Stomach smooth muscle (tissue), 2 donors: Measurements from ENCODE around the gene CACNG4.

Experiments
- H3K27ac ChIP-seq: one replicate; pipeline ENCODE4 v1.7.0; 2013; ENCODE audit warnings: mild to moderate bottlenecking, low read length, inconsistent platforms
- H3K27me3 ChIP-seq, 2 donors: one replicate each; pipeline ENCODE4 v1.7.0; 2013; ENCODE audit warnings: low read length in 2 of 2; ENCODE audit not compliant: insufficient read depth in 2 of 2, control insufficient read depth in 1 of 2
- H3K36me3 ChIP-seq, 2 donors: one replicate each; pipeline ENCODE4 v1.7.0; 2013; ENCODE audit warnings: low read length in 2 of 2; ENCODE audit not compliant: control insufficient read depth in 2 of 2, insufficient read depth in 2 of 2
- H3K4me1 ChIP-seq: one replicate; pipeline ENCODE4 v1.7.0; 2013; ENCODE audit warnings: low read length; ENCODE audit not compliant: control insufficient read depth, insufficient read depth
- H3K4me3 ChIP-seq, 2 donors: one replicate each; pipeline ENCODE4 v1.7.0; 2013; ENCODE audit warnings: low read length in 2 of 2
- H3K9ac ChIP-seq, 2 donors: one replicate each; pipeline ENCODE4 v1.7.0; 2013; ENCODE audit warnings: low read length in 2 of 2, mild to moderate bottlenecking in 1 of 2
- H3K9me3 ChIP-seq, 2 donors: one replicate each; pipeline ENCODE4 v1.7.0; 2013; ENCODE audit warnings: low read length in 2 of 2; ENCODE audit not compliant: control insufficient read depth in 2 of 2
- donor health status: healthy.
- donor health status: Pancreatic carcinoma.

The CACNG4 gene

DNA sequence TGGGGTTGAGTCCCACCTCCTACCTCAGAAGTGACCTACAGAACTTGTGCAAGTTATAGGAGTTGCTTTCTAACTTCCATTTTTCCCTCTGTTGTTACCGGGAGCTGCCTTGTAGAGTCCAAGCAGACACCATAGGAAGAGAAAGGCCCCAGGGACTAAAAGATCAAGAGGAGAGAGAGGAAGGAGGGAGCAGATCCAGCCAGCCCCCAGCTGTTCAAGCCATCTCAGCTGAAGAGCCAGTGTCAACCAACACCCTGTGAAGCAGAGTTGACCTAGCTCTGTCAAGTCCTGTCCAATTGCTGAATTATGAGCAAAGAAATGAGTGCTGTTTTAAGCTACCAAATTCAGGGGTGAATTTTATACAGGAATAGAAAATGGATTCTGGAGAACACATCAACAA is 34.9 kb upstream of the CACNG4 start:
- H3K9ac ChIP-seq, result no peak overlapping the region
- no peak overlapping the region for H3K4me3 ChIP-seq
- no peaks in the 10 kb centered on the region for H3K4me1 ChIP-seq
- H3K9me3 ChIP-seq, result no peaks in the 10 kb centered on the region
- H3K36me3 ChIP-seq, result no peaks in the 10 kb centered on the region
- H3K27ac ChIP-seq, result no peak overlapping the region
- peaks cover 0 to 4% of the 10 kb centered on the region in 2 donors for H3K27me3 ChIP-seq

DNA sequence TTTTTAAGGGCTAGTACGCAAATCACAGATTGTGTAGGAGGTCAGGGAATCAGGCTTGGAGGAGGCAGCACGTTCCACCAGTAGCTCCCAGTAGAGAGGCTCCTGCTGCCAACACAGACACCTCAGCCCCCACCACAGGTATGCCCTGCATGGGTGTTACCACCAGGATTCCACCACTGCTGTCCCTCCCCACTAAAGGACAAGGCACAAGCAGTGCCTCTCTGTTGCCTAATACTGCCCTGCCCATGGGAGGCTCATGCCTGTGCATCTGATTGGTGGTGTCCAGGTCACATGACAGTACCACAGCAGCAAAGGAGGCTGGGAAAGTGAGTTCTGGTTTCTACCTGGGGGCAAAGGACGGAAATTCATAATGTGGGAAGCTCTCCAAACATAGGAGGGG is 33.6 kb upstream of the CACNG4 start:
- Histone ChIP-seq H3K27ac (no peak overlapping the region), H3K4me3 (no peak overlapping the region), H3K4me1 (no peaks in the 10 kb centered on the region), H3K9ac (no peak overlapping the region), H3K36me3 (no peaks in the 10 kb centered on the region), H3K9me3 (no peaks in the 10 kb centered on the region), H3K27me3 (peaks cover 0 to 4% of the 10 kb centered on the region in 2 donors)

DNA sequence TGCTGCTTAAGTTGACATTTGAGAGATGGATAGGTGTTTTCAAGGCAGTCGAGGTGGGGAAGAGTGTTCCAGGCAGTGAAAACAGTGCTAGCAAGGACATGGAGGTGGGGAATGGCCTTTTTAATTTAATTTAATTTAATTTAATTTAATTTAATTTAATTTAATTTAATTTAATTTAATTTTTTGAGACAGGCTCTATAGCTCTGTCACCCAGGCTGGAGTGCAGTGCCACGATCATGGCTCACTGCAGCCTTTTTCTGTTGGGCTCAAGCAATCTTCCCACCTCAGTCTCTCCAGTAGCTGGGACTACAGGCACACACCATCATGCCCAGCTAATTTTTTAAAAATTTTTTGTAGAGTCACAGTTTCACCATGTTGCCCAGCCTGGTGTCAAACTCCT is 32.2 kb upstream of the CACNG4 start:
- H3K4me3 ChIP-seq, result no peak overlapping the region
- no peak overlapping the region for H3K9ac ChIP-seq
- no peaks in the 10 kb centered on the region for H3K36me3 ChIP-seq
- no peak overlapping the region for H3K27ac ChIP-seq
- no peaks in the 10 kb centered on the region for H3K9me3 ChIP-seq
- H3K4me1 ChIP-seq, result no peaks in the 10 kb centered on the region
- H3K27me3 ChIP-seq, result peaks cover 0 to 4% of the 10 kb centered on the region in 2 donors

DNA sequence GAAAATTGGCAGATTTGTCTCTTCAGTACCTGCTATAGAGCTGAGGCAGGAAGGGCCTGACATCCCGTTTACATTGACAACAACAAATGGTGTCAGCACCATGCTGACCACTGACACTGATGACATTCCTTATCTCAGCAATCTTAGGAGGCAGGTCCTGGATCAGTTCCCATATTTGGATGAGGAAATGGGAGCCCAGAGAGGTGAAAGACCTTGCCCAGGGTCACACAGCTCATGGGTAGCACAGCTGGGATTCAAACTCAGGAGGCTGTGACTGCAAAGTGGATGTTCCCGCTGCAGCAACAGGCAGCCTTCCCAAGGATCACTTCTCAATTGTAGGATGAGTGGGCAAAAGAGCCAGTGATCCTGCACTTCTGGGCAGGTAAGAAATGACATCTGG is 30.5 kb upstream of the CACNG4 start:
- Histone ChIP-seq H3K9ac (no peak overlapping the region), H3K4me1 (no peaks in the 10 kb centered on the region), H3K36me3 (no peaks in the 10 kb centered on the region), H3K27me3 (peaks cover 0 to 2% of the 10 kb centered on the region in 2 donors), H3K4me3 (no peak overlapping the region), H3K9me3 (no peaks in the 10 kb centered on the region), H3K27ac (no peak overlapping the region)

DNA sequence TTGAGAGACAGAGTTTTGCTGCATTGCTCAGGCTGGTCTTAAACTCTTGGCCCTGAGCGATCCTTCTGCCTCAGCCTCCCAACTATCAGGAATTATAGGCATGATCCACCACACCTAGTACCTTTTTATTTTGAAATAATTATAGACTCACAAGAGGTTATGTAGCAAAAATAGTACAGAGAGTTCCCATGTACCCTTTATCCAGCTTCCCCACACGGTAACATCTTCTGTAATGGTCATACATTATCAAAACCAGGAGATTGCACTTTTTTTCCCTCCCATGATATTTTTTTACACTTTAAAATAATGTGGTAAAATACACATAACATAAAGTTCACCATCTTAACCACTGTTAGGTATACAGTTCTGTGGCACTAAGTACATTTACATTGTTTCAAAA is 28.8 kb upstream of the CACNG4 start:
- Histone ChIP-seq H3K9ac (no peak overlapping the region), H3K36me3 (no peaks in the 10 kb centered on the region), H3K4me3 (no peak overlapping the region), H3K27me3 (peaks cover 0 to 2% of the 10 kb centered on the region in 2 donors), H3K27ac (no peak overlapping the region), H3K4me1 (no peaks in the 10 kb centered on the region), H3K9me3 (no peaks in the 10 kb centered on the region)

DNA sequence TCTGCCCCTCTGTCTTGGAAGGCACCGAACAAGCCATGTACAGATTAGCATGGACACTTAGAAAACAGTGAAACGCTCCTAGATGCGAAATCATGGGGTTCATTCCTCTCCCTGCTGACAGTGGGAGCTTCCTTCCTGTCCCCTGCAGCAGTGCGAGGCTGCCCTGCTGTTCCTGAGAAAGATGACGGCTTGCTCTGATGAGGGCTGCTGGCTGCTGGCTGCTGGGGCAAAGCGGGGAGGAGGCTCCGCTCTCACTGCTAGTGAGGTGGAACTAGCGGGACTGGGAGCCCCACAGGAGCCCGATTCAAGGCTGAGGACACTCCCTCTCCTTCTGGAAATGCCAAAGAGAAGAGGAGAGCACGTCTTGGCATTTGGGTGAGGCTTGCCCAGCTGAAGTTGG is 25.9 kb upstream of the CACNG4 start:
- H3K27me3 ChIP-seq, result no peaks in the 10 kb centered on the region
- H3K4me3 ChIP-seq, result no peak overlapping the region

DNA sequence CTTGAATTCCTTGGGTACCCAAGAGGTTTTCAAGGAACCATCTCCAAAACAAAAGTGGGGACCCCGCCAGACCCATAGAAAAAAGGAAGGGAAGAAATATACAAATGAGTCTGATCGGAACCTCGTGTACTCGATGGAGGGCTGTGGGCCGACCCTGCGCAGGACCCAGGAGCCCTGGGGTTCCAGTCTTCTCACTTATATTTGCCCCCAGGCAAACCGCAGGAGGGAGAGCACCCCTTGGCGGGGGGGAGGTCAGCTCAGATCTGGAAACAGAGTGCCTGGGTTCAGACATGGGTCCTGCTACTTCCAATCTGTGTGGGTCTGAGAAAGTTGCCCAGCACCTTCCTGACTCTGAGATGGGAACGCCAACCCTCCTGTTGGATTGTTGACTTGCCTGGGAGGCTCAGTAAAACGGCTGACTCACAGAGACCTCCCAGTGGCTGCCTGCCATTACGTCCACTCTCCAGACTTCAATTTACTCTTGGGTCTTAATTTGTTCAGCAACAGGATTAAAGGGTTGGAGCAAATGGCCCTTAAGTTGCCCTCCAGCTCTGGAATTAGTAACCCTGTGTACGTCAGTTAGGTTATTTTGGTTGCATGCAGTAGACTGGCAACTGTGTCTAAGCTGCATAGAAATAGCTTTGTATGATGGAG is 24.9 kb upstream of the CACNG4 start:
- Histone ChIP-seq H3K36me3 (no peaks in the 10 kb centered on the region), H3K9ac (no peak overlapping the region), H3K27me3 (peaks cover 0 to under 1% of the 10 kb centered on the region in 2 donors), H3K4me3 (no peak overlapping the region), H3K9me3 (no peaks in the 10 kb centered on the region), H3K27ac (no peak overlapping the region), H3K4me1 (no peaks in the 10 kb centered on the region)

More for the DNA sequence above, 25.9 kb upstream of the CACNG4 start:
- H3K9me3 ChIP-seq, result no peaks in the 10 kb centered on the region
- H3K36me3 ChIP-seq, result no peaks in the 10 kb centered on the region
- no peak overlapping the region for H3K9ac ChIP-seq
- H3K27ac ChIP-seq, result no peak overlapping the region
- no peaks in the 10 kb centered on the region for H3K4me1 ChIP-seq

DNA sequence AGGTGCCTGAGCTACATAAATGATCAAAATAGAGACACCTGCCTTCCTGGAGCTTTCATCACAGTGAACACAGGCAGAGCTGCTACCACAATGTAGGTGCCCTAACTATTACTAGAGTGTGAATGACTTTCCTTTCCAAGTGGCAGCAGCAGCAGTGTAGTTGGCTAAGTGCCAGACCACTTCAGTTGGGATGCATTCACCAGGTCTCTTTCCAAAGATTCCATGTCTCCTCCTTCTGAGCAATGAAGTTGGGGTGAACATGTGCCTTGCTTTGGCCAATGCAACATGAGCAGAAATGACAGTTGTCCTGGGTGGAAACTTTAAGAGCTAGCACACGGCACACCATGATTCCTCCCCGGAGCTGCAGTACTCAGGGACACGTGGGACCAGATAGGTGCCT is 23.3 kb upstream of the CACNG4 start:
- H3K4me3 ChIP-seq, result no peak overlapping the region
- peaks cover 0 to 5% of the 10 kb centered on the region in 2 donors for H3K27me3 ChIP-seq
- no peak overlapping the region for H3K9ac ChIP-seq
- H3K4me1 ChIP-seq, result no peaks in the 10 kb centered on the region
- H3K36me3 ChIP-seq, result no peaks in the 10 kb centered on the region
- no peaks in the 10 kb centered on the region for H3K9me3 ChIP-seq
- no peak overlapping the region for H3K27ac ChIP-seq

DNA sequence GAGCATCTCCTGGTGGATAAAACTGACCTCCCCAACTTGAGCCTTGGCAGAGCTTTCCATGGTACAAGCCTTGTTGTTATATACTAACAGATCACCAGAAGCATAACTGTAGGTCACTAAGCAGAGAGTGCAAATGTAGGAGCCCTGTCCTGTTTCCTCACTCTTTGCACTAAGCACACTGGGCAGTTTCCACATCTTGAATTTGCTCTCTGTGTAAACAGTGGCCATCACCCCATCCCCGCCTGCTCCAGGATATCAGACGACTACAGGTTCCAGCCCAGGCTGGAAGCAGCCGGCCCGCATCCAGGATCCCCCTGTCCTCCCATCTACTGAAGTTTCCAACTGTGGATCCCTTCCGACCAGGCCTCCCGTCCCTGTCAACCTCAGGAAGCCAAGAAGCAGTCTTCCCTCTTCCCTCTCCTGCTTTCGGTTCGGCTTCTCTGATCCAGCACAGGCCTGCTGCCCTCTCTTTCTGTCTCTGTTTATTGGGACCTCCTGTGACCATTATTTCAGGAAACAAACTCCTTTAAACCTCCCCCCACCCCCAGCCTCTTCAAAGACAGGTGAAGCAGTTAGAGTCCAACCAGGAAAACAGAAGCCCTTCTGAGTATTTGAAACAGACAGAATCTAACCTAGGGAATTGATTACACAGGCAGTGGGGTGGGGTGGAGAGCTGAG is 22.6 kb upstream of the CACNG4 start:
- Histone ChIP-seq H3K27me3 (peaks cover 0 to 5% of the 10 kb centered on the region in 2 donors), H3K9me3 (no peaks in the 10 kb centered on the region), H3K9ac (no peak overlapping the region), H3K36me3 (no peaks in the 10 kb centered on the region), H3K4me3 (no peak overlapping the region), H3K4me1 (no peaks in the 10 kb centered on the region), H3K27ac (no peak overlapping the region)

DNA sequence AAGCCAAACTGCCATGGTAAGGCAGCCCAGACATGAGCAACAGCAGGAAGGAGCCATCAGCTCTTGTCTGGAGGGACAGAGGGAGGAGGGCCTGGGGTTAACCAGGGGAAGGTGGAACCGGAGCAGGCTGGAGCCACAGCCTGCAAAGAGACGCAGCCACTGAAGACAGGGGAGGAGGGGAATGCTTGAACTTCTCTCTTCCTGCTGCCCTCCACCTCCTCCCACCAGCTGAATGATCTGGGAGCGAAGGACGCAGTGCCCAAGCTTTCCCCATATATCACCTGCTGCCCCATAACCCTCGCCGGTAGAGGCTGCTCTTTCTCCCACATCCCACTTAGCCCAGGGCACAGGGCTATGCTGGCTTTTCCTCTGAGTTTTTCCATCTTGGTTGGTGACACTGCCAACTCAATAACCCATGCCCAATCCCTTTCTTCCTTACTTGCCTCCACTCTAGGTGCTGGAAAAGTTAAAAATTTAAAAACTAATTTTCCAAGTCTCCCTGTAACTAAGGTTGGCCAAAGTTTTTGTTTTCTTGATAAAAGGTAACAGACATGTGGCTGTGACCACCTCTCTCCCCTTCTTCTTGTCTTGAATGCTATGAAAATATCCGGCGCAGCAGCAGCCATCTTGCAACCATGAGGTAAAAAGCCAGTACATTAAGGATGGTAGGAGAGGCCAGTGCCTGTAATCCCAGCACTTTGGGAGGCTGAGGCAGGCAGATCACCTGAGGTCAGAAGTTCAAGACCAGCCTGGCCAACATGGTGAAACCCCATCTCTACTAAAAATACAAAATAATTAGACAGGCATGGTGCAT is 21.8 kb upstream of the CACNG4 start:
- Histone ChIP-seq H3K27me3 (peaks cover 0 to 5% of the 10 kb centered on the region in 2 donors), H3K4me1 (no peaks in the 10 kb centered on the region), H3K27ac (no peak overlapping the region), H3K36me3 (no peaks in the 10 kb centered on the region), H3K4me3 (no peak overlapping the region), H3K9ac (no peak overlapping the region), H3K9me3 (no peaks in the 10 kb centered on the region)
